DND-41 (cell line): Measurements from ENCODE around the gene GPBP1L1.
A peak's percentile ranks its signal among the peaks of the same experiment; 100 is the strongest.

Experiments
- ATAC-seq: fragments of 200-7000 bp; cut with Tn5 transposase; 3 replicates; pipeline ENCODE4 v1.9.1; 2021; ENCODE audit warnings: low read depth; ENCODE audit not compliant: insufficient read depth
- DNase-seq: peaks from one replicate; pipeline ENCODE4 v3.0.0-alpha.2; 2020
- H2AFZ ChIP-seq: 2 replicates; pipeline ENCODE4 v1.6.0; 2012; ENCODE audit warnings: low read depth, low read length
- H3K27ac ChIP-seq: 2 replicates; pipeline ENCODE4 v1.5.1; 2012; ENCODE audit warnings: low read length, inconsistent platforms
- H3K27me3 ChIP-seq: fragments of 200-600 bp; sonication (generic); 2 replicates; pipeline ENCODE4 v1.6.0; 2012; ENCODE audit warnings: low read length, mild to moderate bottlenecking, inconsistent platforms; ENCODE audit not compliant: insufficient read depth, poor library complexity
- H3K36me3 ChIP-seq: 2 replicates; pipeline ENCODE4 v1.5.1; 2012; ENCODE audit warnings: low read length, inconsistent platforms; ENCODE audit not compliant: insufficient read depth
- H3K4me1 ChIP-seq: 2 replicates; pipeline ENCODE4 v1.5.1; 2012; ENCODE audit warnings: mild to moderate bottlenecking, low read length; ENCODE audit not compliant: insufficient read depth
- H3K4me2 ChIP-seq: 2 replicates; pipeline ENCODE4 v1.6.0; 2012; ENCODE audit warnings: mild to moderate bottlenecking, moderate library complexity, low read length, inconsistent platforms; ENCODE audit not compliant: insufficient read depth
- H3K4me3 ChIP-seq, 2 experiments: fragments of 200-600 bp in 1 of 2; shearing (Covaris generic) in 1 of 2; 2 replicates each; pipeline ENCODE4 v1.5.1; 2012 to 2016; ENCODE audit warnings: inconsistent platforms in 2 of 2, low read length in 2 of 2, mild to moderate bottlenecking in 2 of 2, low read depth in 1 of 2, moderate library complexity in 1 of 2
- H3K79me2 ChIP-seq: 2 replicates; pipeline ENCODE4 v1.6.0; 2012; ENCODE audit warnings: low read length, inconsistent platforms; ENCODE audit not compliant: insufficient read depth
- H3K9ac ChIP-seq: 2 replicates; pipeline ENCODE4 v1.6.0; 2012; ENCODE audit warnings: low read depth, mild to moderate bottlenecking, inconsistent platforms, low read length, moderate library complexity
- H3K9me3 ChIP-seq: 2 replicates; pipeline ENCODE4 v1.5.1; 2012; ENCODE audit warnings: low read length, moderate library complexity, mild to moderate bottlenecking, inconsistent platforms; ENCODE audit not compliant: insufficient read depth, severe bottlenecking
- H4K20me1 ChIP-seq: 2 replicates; pipeline ENCODE4 v1.6.0; 2012; ENCODE audit warnings: low read length; ENCODE audit not compliant: insufficient read depth
- EZH2 ChIP-seq: IDR thresholded peaks from 3 replicates; pipeline ENCODE4 v1.6.1; 2012; ENCODE audit warnings: borderline replicate concordance, low read depth, mild to moderate bottlenecking, moderate library complexity, low read length, inconsistent platforms; ENCODE audit not compliant: severe bottlenecking
- TF ChIP-seq, protein P1 (sequence below): IDR thresholded peaks from 2 replicates; pipeline ENCODE4 v1.5.1; 2012; ENCODE audit warnings: borderline replicate concordance, low read length, moderate library complexity, mild to moderate bottlenecking; ENCODE audit not compliant: poor library complexity, severe bottlenecking; ENCODE audit errors: extremely low read depth

GPBP1L1 gene

DNA sequence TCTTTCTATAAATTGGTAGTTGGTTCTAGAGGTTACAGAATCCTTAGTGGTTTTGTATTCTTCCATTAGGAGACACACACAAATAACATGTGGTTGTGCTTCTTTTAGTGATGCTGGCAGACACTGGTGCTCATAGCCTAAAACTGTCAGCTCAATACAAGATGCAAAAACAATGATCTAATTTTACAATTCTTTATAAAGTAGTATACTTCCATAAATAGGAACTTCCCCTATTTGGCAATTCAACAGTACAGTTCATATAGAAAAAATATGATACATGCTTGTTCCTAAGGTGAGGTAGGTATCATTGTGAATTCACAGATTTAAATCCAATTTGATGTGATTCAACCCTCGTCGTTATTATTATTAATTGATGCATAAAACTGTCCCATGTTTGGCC is 41.7 kb downstream of the GPBP1L1 start:
- Histone ChIP-seq H3K9me3 (no peaks in the 10 kb centered on the region), H3K79me2 (peaks cover 20% of the 10 kb centered on the region), H3K27ac (no peak overlapping the region), H3K36me3 (peaks cover 87% of the 10 kb centered on the region), H3K4me1 (no peaks in the 10 kb centered on the region), H4K20me1 (no peaks in the 10 kb centered on the region; the same call in 1 of the 2 replicates), H3K27me3 (no peaks in the 10 kb centered on the region), H3K4me3 (no peak overlapping the region), H3K9ac (no peak overlapping the region), H3K4me2 (no peak overlapping the region), H2AFZ (no peak overlapping the region)
- DNase-seq = no peak
- no peak for ATAC-seq
- TF ChIP-seq, protein P1, sequence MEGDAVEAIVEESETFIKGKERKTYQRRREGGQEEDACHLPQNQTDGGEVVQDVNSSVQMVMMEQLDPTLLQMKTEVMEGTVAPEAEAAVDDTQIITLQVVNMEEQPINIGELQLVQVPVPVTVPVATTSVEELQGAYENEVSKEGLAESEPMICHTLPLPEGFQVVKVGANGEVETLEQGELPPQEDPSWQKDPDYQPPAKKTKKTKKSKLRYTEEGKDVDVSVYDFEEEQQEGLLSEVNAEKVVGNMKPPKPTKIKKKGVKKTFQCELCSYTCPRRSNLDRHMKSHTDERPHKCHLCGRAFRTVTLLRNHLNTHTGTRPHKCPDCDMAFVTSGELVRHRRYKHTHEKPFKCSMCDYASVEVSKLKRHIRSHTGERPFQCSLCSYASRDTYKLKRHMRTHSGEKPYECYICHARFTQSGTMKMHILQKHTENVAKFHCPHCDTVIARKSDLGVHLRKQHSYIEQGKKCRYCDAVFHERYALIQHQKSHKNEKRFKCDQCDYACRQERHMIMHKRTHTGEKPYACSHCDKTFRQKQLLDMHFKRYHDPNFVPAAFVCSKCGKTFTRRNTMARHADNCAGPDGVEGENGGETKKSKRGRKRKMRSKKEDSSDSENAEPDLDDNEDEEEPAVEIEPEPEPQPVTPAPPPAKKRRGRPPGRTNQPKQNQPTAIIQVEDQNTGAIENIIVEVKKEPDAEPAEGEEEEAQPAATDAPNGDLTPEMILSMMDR = no peak
- no peak for TF ChIP-seq EZH2

DNA sequence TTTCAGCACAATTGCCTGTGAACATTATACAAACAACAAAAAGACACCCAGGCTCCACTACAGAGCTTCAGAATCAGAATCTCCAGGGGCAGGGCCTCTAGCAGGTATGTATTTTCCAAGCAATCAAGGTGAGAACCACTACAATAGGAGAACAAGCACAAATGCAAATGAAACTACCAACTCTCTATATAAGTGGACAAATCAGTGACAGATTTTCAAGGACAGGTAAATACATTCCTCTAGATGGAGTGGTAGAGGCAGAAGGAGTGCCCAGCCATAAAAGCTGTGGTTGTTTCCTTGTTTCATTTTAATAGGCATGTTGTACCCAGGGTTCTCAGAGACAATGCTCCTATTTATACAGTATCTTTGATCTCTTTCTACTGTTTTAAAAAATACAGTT is 42.4 kb downstream of the GPBP1L1 start:
- no peak overlapping the region for H3K4me2 ChIP-seq
- no peak for DNase-seq

DNA sequence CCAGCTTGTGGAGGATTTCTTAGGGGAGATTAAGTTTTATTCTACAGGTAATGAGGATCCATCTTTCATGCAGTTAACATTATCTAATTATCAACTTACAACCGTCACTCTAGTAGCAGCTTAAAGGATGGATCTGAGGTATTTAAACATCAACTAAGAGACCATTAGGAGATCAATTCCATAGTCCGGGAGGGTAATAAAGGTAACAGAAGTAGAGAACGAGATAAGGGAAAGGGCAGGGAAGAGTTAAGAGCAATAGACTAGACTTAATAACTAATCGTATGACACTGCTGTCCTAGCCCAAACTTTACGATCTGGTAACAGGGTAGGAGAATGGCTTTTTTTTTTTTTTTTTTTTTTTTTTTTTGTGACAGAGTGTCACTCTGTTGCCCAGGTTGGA is 43.0 kb downstream of the GPBP1L1 start:
- Histone ChIP-seq H3K27me3 (no peaks in the 10 kb centered on the region), H2AFZ (no peak overlapping the region), H3K4me2 (no peak overlapping the region), H3K9ac (no peak overlapping the region), H3K36me3 (peaks cover 84% of the 10 kb centered on the region), H3K79me2 (peaks cover 13% of the 10 kb centered on the region), H3K4me3 (no peak overlapping the region), H4K20me1 (no peaks in the 10 kb centered on the region; the same call in 1 of the 2 replicates), H3K27ac (no peak overlapping the region), H3K4me1 (no peaks in the 10 kb centered on the region), H3K9me3 (no peaks in the 10 kb centered on the region)
- ATAC-seq (no peak), DNase-seq (no peak)
- TF ChIP-seq, protein P1 = no peak
- no peak for TF ChIP-seq EZH2

More for the DNA sequence above, 42.4 kb downstream of the GPBP1L1 start:
- peaks cover 84% of the 10 kb centered on the region for H3K36me3 ChIP-seq
- TF ChIP-seq EZH2 = no peak
- TF ChIP-seq, protein P1 = peak; percentile 15
- H3K27me3 ChIP-seq = no peaks in the 10 kb centered on the region
- no peaks in the 10 kb centered on the region; the same call in 1 of the 2 replicates for H4K20me1 ChIP-seq
- H3K9me3 ChIP-seq = no peaks in the 10 kb centered on the region
- H3K27ac ChIP-seq = no peak overlapping the region
- no peak overlapping the region for H2AFZ ChIP-seq
- no peaks in the 10 kb centered on the region for H3K4me1 ChIP-seq
- ATAC-seq = no peak
- H3K9ac ChIP-seq = no peak overlapping the region
- no peak overlapping the region for H3K4me3 ChIP-seq
- H3K79me2 ChIP-seq = peaks cover 15% of the 10 kb centered on the region

DNA sequence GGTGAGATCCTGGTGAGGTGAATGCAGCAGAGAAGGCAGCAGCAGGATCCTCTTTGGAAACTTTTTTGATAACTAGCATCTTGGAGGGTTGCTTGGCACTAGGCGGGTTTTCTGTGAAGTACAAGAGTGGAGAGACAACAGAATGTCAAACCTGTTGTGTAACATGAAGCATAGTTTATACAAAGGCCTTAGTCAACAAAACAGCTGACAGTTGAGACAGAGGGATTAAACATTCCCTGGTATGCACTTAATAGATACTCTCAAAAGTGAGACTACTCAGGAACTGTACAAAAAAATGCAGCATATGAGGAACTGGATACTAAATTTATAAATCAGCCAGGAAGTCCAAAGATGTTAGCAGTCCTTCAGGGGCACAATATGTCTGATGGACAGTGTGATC is 46.0 kb downstream of the GPBP1L1 start:
- Histone ChIP-seq H3K4me3 (no peak overlapping the region), H3K27me3 (no peaks in the 10 kb centered on the region), H4K20me1 (no peaks in the 10 kb centered on the region), H3K9ac (no peak overlapping the region), H3K36me3 (peaks cover 91% of the 10 kb centered on the region), H3K79me2 (peaks cover 5% of the 10 kb centered on the region; the same call in 1 of the 2 replicates), H3K9me3 (no peaks in the 10 kb centered on the region), H3K4me1 (no peaks in the 10 kb centered on the region), H3K4me2 (no peak overlapping the region), H2AFZ (no peak overlapping the region), H3K27ac (no peak overlapping the region)
- no peak for ATAC-seq
- no peak for TF ChIP-seq EZH2
- TF ChIP-seq, protein P1 = no peak
- no peak for DNase-seq
